IMR-90 (cell line): ENCODE data around the gene AOPEP.

Source experiments
- BHLHE40 ChIP-seq: fragments of 150-350 bp; IDR thresholded peaks from 2 replicates; pipeline ENCODE4 v1.6.1; 2016; ENCODE audit warnings: mild to moderate bottlenecking, low read depth, low read length
- CEBPB ChIP-seq: IDR thresholded peaks from 2 replicates; pipeline ENCODE4 v1.6.1; 2012; ENCODE audit warnings: low read depth, low read length, improper control_type of control experiment
- MAFK ChIP-seq: IDR thresholded peaks from 2 replicates; pipeline ENCODE4 v1.6.1; 2012; ENCODE audit warnings: low read depth, low read length, improper control_type of control experiment
- MAZ ChIP-seq: IDR thresholded peaks from 2 replicates; pipeline ENCODE4 v1.6.1; 2012; ENCODE audit warnings: low read depth, mild to moderate bottlenecking, low read length, improper control_type of control experiment, moderate library complexity, borderline replicate concordance
- MXI1 ChIP-seq: IDR thresholded peaks from 2 replicates; pipeline ENCODE4 v1.6.1; 2012; ENCODE audit warnings: low read depth, mild to moderate bottlenecking, low read length, moderate library complexity, borderline replicate concordance
- POLR2A ChIP-seq: IDR thresholded peaks from 2 replicates; pipeline ENCODE4 v1.6.1; 2012; ENCODE audit warnings: mild to moderate bottlenecking, low read depth, low read length
- RAD21 ChIP-seq: IDR thresholded peaks from 2 replicates; pipeline ENCODE4 v1.6.1; 2012; ENCODE audit warnings: low read length, improper control_type of control experiment
- RCOR1 ChIP-seq: IDR thresholded peaks from 2 replicates; pipeline ENCODE4 v1.6.1; 2012; ENCODE audit warnings: mild to moderate bottlenecking, low read length, improper control_type of control experiment; ENCODE audit not compliant: insufficient replicate concordance
- RFX5 ChIP-seq: IDR thresholded peaks from 2 replicates; pipeline ENCODE4 v1.8.0; 2012; ENCODE audit warnings: low read depth, mild to moderate bottlenecking, low read length, moderate library complexity
- SMC3 ChIP-seq: fragments of 150-350 bp; IDR thresholded peaks from 2 replicates; pipeline ENCODE4 v1.6.1; 2016; ENCODE audit warnings: low read depth, mild to moderate bottlenecking, antibody characterized with exemption, low read length, moderate library complexity
- TF ChIP-seq, protein P1 (sequence below): conservative IDR thresholded peaks from 2 replicates; pipeline ENCODE4 v1.5.1; 2012; ENCODE audit warnings: mild to moderate bottlenecking, low read depth, low read length, improper control_type of control experiment
- TF ChIP-seq, protein P2 (sequence below): fragments of 150-350 bp; IDR thresholded peaks from 2 replicates; pipeline ENCODE4 v1.6.1; 2016; ENCODE audit warnings: low read depth, mild to moderate bottlenecking, low read length, moderate library complexity, borderline replicate concordance
- TF ChIP-seq, protein P3 (sequence below): fragments of 150-350 bp; IDR thresholded peaks from 2 replicates; pipeline ENCODE4 v1.6.1; 2017; ENCODE audit warnings: mild to moderate bottlenecking, antibody characterized with exemption, low read length, low read depth

DNA sequence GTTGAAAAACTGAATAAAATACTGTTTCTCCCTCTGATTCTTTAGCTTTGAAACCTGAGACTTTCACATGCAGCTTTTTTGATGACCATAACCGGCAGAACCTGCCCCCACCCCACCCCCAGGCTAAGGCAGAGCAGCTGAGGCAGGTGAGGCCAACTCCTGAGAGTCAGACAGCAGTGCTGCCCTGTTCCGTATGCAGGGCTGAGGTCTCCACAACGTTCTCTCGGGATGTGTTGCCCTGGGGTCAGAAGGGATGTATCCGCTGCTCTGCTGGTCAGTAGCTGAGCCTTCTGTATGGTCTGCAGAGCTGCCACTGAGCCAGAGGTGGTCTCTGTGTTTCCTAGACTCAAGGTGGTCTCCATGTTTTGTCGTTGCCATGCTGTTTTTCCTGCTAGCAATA lies 190.5 kb downstream of the AOPEP start:
- TF ChIP-seq, protein P1, sequence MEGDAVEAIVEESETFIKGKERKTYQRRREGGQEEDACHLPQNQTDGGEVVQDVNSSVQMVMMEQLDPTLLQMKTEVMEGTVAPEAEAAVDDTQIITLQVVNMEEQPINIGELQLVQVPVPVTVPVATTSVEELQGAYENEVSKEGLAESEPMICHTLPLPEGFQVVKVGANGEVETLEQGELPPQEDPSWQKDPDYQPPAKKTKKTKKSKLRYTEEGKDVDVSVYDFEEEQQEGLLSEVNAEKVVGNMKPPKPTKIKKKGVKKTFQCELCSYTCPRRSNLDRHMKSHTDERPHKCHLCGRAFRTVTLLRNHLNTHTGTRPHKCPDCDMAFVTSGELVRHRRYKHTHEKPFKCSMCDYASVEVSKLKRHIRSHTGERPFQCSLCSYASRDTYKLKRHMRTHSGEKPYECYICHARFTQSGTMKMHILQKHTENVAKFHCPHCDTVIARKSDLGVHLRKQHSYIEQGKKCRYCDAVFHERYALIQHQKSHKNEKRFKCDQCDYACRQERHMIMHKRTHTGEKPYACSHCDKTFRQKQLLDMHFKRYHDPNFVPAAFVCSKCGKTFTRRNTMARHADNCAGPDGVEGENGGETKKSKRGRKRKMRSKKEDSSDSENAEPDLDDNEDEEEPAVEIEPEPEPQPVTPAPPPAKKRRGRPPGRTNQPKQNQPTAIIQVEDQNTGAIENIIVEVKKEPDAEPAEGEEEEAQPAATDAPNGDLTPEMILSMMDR = no peak
- TF ChIP-seq RFX5 (no peak), MXI1 (no peak), POLR2A (no peak), RCOR1 (no peak), SMC3 (no peak), RAD21 (no peak), BHLHE40 (no peak), MAFK (no peak), CEBPB (no peak), MAZ (no peak)
- TF ChIP-seq, protein P2, sequence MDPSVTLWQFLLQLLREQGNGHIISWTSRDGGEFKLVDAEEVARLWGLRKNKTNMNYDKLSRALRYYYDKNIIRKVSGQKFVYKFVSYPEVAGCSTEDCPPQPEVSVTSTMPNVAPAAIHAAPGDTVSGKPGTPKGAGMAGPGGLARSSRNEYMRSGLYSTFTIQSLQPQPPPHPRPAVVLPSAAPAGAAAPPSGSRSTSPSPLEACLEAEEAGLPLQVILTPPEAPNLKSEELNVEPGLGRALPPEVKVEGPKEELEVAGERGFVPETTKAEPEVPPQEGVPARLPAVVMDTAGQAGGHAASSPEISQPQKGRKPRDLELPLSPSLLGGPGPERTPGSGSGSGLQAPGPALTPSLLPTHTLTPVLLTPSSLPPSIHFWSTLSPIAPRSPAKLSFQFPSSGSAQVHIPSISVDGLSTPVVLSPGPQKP = no peak
- TF ChIP-seq, protein P3, sequence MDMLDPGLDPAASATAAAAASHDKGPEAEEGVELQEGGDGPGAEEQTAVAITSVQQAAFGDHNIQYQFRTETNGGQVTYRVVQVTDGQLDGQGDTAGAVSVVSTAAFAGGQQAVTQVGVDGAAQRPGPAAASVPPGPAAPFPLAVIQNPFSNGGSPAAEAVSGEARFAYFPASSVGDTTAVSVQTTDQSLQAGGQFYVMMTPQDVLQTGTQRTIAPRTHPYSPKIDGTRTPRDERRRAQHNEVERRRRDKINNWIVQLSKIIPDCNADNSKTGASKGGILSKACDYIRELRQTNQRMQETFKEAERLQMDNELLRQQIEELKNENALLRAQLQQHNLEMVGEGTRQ = no peak
